Umbilical cord (tissue), 2 donors: Measurements from ENCODE around the gene PLXNB1. TPM values are rescaled to one million over a fixed set of nuclear protein-coding genes. Genes with fewer than 3 reads are reported as not detected.

ENCODE experiments used
- DNase-seq: peaks from one replicate; pipeline ENCODE4 v3.0.0-alpha.2; 2015; ENCODE audit warnings: low spot score
- total RNA-seq: library from RNA; depleted of rRNA; stranded (reverse); fragments of >200 nt; gene quantifications from one replicate; pipeline ENCODE4 v1.2.3, GENCODE V29; 2014; ENCODE audit warnings: low replicate concordance; ENCODE audit not compliant: insufficient read depth

Gene PLXNB1
- total RNA-seq, 1 donor from 2014 or later: 68.6 TPM

- DNase-seq: peak; percentile 55
Measured at GRCh38 chr3:48433472-48434118, 3.7 kb upstream of the PLXNB1 start.

GRCh38 chr3:48432411-48433371 is 2.8 kb upstream of the PLXNB1 start:
- DNase-seq: no peak

GRCh38 chr3:48431224-48432029 is 1.5 kb upstream of the PLXNB1 start:
- DNase-seq: no peak

GRCh38 chr3:48430708-48431101 is 819 bp upstream of the PLXNB1 start:
- no peak for DNase-seq

- peak; percentile 39 for DNase-seq
Measured at GRCh38 chr3:48429317-48429959, 448 bp downstream of the PLXNB1 start.

GRCh38 chr3:48428572-48429316 is 1.1 kb downstream of the PLXNB1 start:
- peak; percentile 55 for DNase-seq

- DNase-seq: no peak
Measured at GRCh38 chr3:48428088-48428571, 1.8 kb downstream of the PLXNB1 start.

- no peak for DNase-seq
Measured at GRCh38 chr3:48427630-48427962, 2.3 kb downstream of the PLXNB1 start.

- no peak for DNase-seq
Measured at GRCh38 chr3:48426944-48427629, 2.8 kb downstream of the PLXNB1 start.

- no peak for DNase-seq
Measured at GRCh38 chr3:48426401-48426909, 3.4 kb downstream of the PLXNB1 start.

- no peak for DNase-seq
Measured at GRCh38 chr3:48425281-48425812, 4.5 kb downstream of the PLXNB1 start.

- DNase-seq: no peak
Measured at GRCh38 chr3:48423883-48424695, 5.8 kb downstream of the PLXNB1 start.

GRCh38 chr3:48423241-48423882 is 6.5 kb downstream of the PLXNB1 start:
- no peak for DNase-seq

- DNase-seq: no peak
Measured at GRCh38 chr3:48422681-48423080, 7.2 kb downstream of the PLXNB1 start.

GRCh38 chr3:48422272-48422671 is 7.6 kb downstream of the PLXNB1 start:
- DNase-seq: no peak

- DNase-seq: no peak
Measured at GRCh38 chr3:48420561-48420960, 9.3 kb downstream of the PLXNB1 start.

GRCh38 chr3:48419597-48419996 is 10.3 kb downstream of the PLXNB1 start:
- DNase-seq: no peak

GRCh38 chr3:48419149-48419548 is 10.7 kb downstream of the PLXNB1 start:
- no peak for DNase-seq
